Mucosa of stomach (tissue), 1 donor: Measurements from ENCODE around the gene TRRAP.

Experiments
- H3K27me3 ChIP-seq: one replicate; pipeline ENCODE4 v1.7.0; 2013; ENCODE audit warnings: mild to moderate bottlenecking, low read length; ENCODE audit not compliant: control insufficient read depth, insufficient read depth
- H3K36me3 ChIP-seq: one replicate; pipeline ENCODE4 v1.7.0; 2013; ENCODE audit warnings: low read length; ENCODE audit not compliant: control insufficient read depth, insufficient read depth
- H3K4me1 ChIP-seq: one replicate; pipeline ENCODE4 v1.7.0; 2013; ENCODE audit warnings: mild to moderate bottlenecking, low read length; ENCODE audit not compliant: control insufficient read depth, insufficient read depth
- H3K4me3 ChIP-seq: one replicate; pipeline ENCODE4 v1.7.0; 2013; ENCODE audit warnings: low read length
- H3K9ac ChIP-seq: one replicate; pipeline ENCODE4 v1.7.0; 2013; ENCODE audit warnings: mild to moderate bottlenecking, low read length, moderate library complexity
- H3K9me3 ChIP-seq: one replicate; pipeline ENCODE4 v1.7.0; 2013; ENCODE audit warnings: mild to moderate bottlenecking, low read length, moderate library complexity; ENCODE audit not compliant: control insufficient read depth
- donor health status: Pancreatic carcinoma.

Gene TRRAP

GRCh38 chr7:98968621-98969020 is 90.3 kb downstream of the TRRAP start:
- H3K9me3 ChIP-seq = no peaks in the 10 kb centered on the region
- no peak overlapping the region for H3K9ac ChIP-seq
- H3K27me3 ChIP-seq = no peaks in the 10 kb centered on the region
- peaks cover 22% of the 10 kb centered on the region for H3K36me3 ChIP-seq
- peaks cover 7% of the 10 kb centered on the region for H3K4me1 ChIP-seq
- no peak overlapping the region for H3K4me3 ChIP-seq

- Histone ChIP-seq H3K36me3 (peaks cover 29% of the 10 kb centered on the region), H3K9ac (no peak overlapping the region), H3K4me3 (no peak overlapping the region), H3K9me3 (no peaks in the 10 kb centered on the region), H3K4me1 (peaks cover 7% of the 10 kb centered on the region), H3K27me3 (no peaks in the 10 kb centered on the region)
Measured at GRCh38 chr7:98969386-98969785, 91.1 kb downstream of the TRRAP start.

- no peaks in the 10 kb centered on the region for H3K9me3 ChIP-seq
- no peaks in the 10 kb centered on the region for H3K27me3 ChIP-seq
- H3K4me1 ChIP-seq = peaks cover 7% of the 10 kb centered on the region
- no peak overlapping the region for H3K4me3 ChIP-seq
- H3K36me3 ChIP-seq = peaks cover 26% of the 10 kb centered on the region
- no peak overlapping the region for H3K9ac ChIP-seq
Measured at GRCh38 chr7:98970016-98970615, 91.8 kb downstream of the TRRAP start.

- H3K9ac ChIP-seq = no peak overlapping the region
- H3K9me3 ChIP-seq = no peaks in the 10 kb centered on the region
- no peaks in the 10 kb centered on the region for H3K27me3 ChIP-seq
- no peak overlapping the region for H3K4me3 ChIP-seq
- peaks cover 7% of the 10 kb centered on the region for H3K4me1 ChIP-seq
- H3K36me3 ChIP-seq = peaks cover 20% of the 10 kb centered on the region
Measured at GRCh38 chr7:98970805-98971204, 92.5 kb downstream of the TRRAP start.

- Histone ChIP-seq H3K9me3 (no peaks in the 10 kb centered on the region), H3K4me1 (peaks cover 2% of the 10 kb centered on the region), H3K27me3 (no peaks in the 10 kb centered on the region), H3K9ac (no peak overlapping the region), H3K4me3 (no peak overlapping the region), H3K36me3 (peaks cover 18% of the 10 kb centered on the region)
Measured at GRCh38 chr7:98974205-98974604, 95.9 kb downstream of the TRRAP start.

GRCh38 chr7:98974906-98975816 is 96.8 kb downstream of the TRRAP start:
- no peaks in the 10 kb centered on the region for H3K4me1 ChIP-seq
- H3K36me3 ChIP-seq = peaks cover 17% of the 10 kb centered on the region
- no peak overlapping the region for H3K4me3 ChIP-seq
- no peaks in the 10 kb centered on the region for H3K27me3 ChIP-seq
- no peak overlapping the region for H3K9ac ChIP-seq
- H3K9me3 ChIP-seq = no peaks in the 10 kb centered on the region

- peaks cover 17% of the 10 kb centered on the region for H3K36me3 ChIP-seq
- H3K4me3 ChIP-seq = no peak overlapping the region
- H3K9ac ChIP-seq = no peak overlapping the region
- H3K4me1 ChIP-seq = no peaks in the 10 kb centered on the region
- no peaks in the 10 kb centered on the region for H3K27me3 ChIP-seq
- H3K9me3 ChIP-seq = no peaks in the 10 kb centered on the region
Measured at GRCh38 chr7:98976396-98977185, 98.3 kb downstream of the TRRAP start.

- Histone ChIP-seq H3K4me1 (no peaks in the 10 kb centered on the region), H3K9me3 (no peaks in the 10 kb centered on the region)
Measured at GRCh38 chr7:98978672-98979071, 100.3 kb downstream of the TRRAP start.

GRCh38 chr7:98981701-98982100 is 103.4 kb downstream of the TRRAP start:
- H3K27me3 ChIP-seq = no peaks in the 10 kb centered on the region
- H3K36me3 ChIP-seq = peaks cover under 1% of the 10 kb centered on the region
- no peak overlapping the region for H3K4me3 ChIP-seq
- H3K9me3 ChIP-seq = no peaks in the 10 kb centered on the region
- H3K4me1 ChIP-seq = no peaks in the 10 kb centered on the region
- H3K9ac ChIP-seq = no peak overlapping the region

More at GRCh38 chr7:98978672-98979071, 100.3 kb downstream of the TRRAP start:
- H3K36me3 ChIP-seq = peaks cover 14% of the 10 kb centered on the region
- no peak overlapping the region for H3K9ac ChIP-seq
- no peak overlapping the region for H3K4me3 ChIP-seq
- H3K27me3 ChIP-seq = no peaks in the 10 kb centered on the region

GRCh38 chr7:98982686-98983085 is 104.4 kb downstream of the TRRAP start:
- Histone ChIP-seq H3K4me3 (no peak overlapping the region), H3K9ac (no peak overlapping the region), H3K36me3 (no peaks in the 10 kb centered on the region), H3K27me3 (no peaks in the 10 kb centered on the region), H3K9me3 (no peaks in the 10 kb centered on the region), H3K4me1 (no peaks in the 10 kb centered on the region)

GRCh38 chr7:98984126-98984525 is 105.8 kb downstream of the TRRAP start:
- Histone ChIP-seq H3K36me3 (peaks cover 6% of the 10 kb centered on the region), H3K4me1 (no peaks in the 10 kb centered on the region), H3K9me3 (no peaks in the 10 kb centered on the region), H3K4me3 (no peak overlapping the region), H3K27me3 (no peaks in the 10 kb centered on the region), H3K9ac (no peak overlapping the region)

GRCh38 chr7:98985406-98985805 is 107.1 kb downstream of the TRRAP start:
- no peak overlapping the region for H3K9ac ChIP-seq
- H3K9me3 ChIP-seq = no peaks in the 10 kb centered on the region
- peaks cover 11% of the 10 kb centered on the region for H3K36me3 ChIP-seq
- no peaks in the 10 kb centered on the region for H3K4me1 ChIP-seq
- H3K27me3 ChIP-seq = no peaks in the 10 kb centered on the region
- no peak overlapping the region for H3K4me3 ChIP-seq
